Neural progenitor cell (in vitro differentiated cells): ENCODE results near the gene SLX4. TPM values are rescaled to one million over a fixed set of nuclear protein-coding genes. Genes with fewer than 3 reads are reported as not detected.

Experiments used
- DNase-seq: peaks from one replicate; pipeline ENCODE4 v3.0.0-alpha.2; 2016; ENCODE audit warnings: low spot score
- H2AFZ ChIP-seq: fragments of 200-600 bp; sonication (generic); replicated peaks from 2 replicates; pipeline ENCODE4 v1.6.1; 2016; ENCODE audit warnings: antibody characterized with exemption
- H3F3A ChIP-seq: fragments of 200-600 bp; sonication (generic); 2 replicates; pipeline ENCODE4 v1.6.1; 2016; ENCODE audit warnings: antibody characterized with exemption, low read depth
- H3K27ac ChIP-seq: fragments of 200-600 bp; sonication (generic); 2 replicates; pipeline ENCODE4 v1.5.1; 2016; ENCODE audit warnings: mild to moderate bottlenecking
- H3K27me3 ChIP-seq: fragments of 200-600 bp; sonication (generic); 2 replicates; pipeline ENCODE4 v1.6.1; 2016; ENCODE audit warnings: mild to moderate bottlenecking, moderate library complexity
- H3K36me3 ChIP-seq: fragments of 200-600 bp; sonication (generic); 2 replicates; pipeline ENCODE4 v1.5.1; 2016
- H3K4me1 ChIP-seq: fragments of 200-600 bp; sonication (generic); 2 replicates; pipeline ENCODE4 v1.6.1; 2016; ENCODE audit warnings: mixed run types
- H3K4me2 ChIP-seq: fragments of 200-600 bp; sonication (generic); 2 replicates; pipeline ENCODE4 v1.6.1; 2016
- H3K4me3 ChIP-seq: fragments of 200-600 bp; sonication (generic); 2 replicates; pipeline ENCODE4 v1.5.1; 2016
- H3K79me2 ChIP-seq: fragments of 200-600 bp; sonication (generic); 2 replicates; pipeline ENCODE4 v1.6.1; 2016; ENCODE audit warnings: low read depth
- H3K9ac ChIP-seq: fragments of 200-600 bp; sonication (generic); 2 replicates; pipeline ENCODE4 v1.6.1; 2016
- H3K9me3 ChIP-seq: fragments of 200-600 bp; sonication (generic); 2 replicates; pipeline ENCODE4 v1.5.1; 2016; ENCODE audit warnings: low read depth
- H4K20me1 ChIP-seq: fragments of 200-600 bp; sonication (generic); 2 replicates; pipeline ENCODE4 v1.6.1; 2016; ENCODE audit warnings: low read depth
- H3K27ac Mint-ChIP-seq: 3 replicates; pipeline ENCODE4 v1.8.0; 2021; ENCODE audit warnings: mixed read lengths
- H3K27me3 Mint-ChIP-seq: 2 replicates; pipeline ENCODE4 v1.8.0; 2022; ENCODE audit warnings: low read depth, mild to moderate bottlenecking, inconsistent platforms, moderate library complexity, mixed read lengths; ENCODE audit not compliant: insufficient read depth
- H3K36me3 Mint-ChIP-seq: 3 replicates; pipeline ENCODE4 v1.8.0; 2021; ENCODE audit warnings: mixed read lengths
- H3K4me1 Mint-ChIP-seq: 3 replicates; pipeline ENCODE4 v1.8.0; 2021; ENCODE audit warnings: mixed read lengths
- H3K4me3 Mint-ChIP-seq: 3 replicates; pipeline ENCODE4 v1.8.0; 2021; ENCODE audit warnings: mild to moderate bottlenecking, moderate library complexity, mixed read lengths
- H3K9me3 Mint-ChIP-seq: 3 replicates; pipeline ENCODE4 v1.8.0; 2020; ENCODE audit warnings: mixed read lengths
- EZH2 ChIP-seq: fragments of 200-600 bp; sonication (generic); IDR thresholded peaks from 2 replicates; pipeline ENCODE4 v1.6.1; 2017; ENCODE audit warnings: antibody characterized with exemption, mild to moderate bottlenecking, moderate library complexity
- EZH2phosphoT487 ChIP-seq: fragments of 200-600 bp; sonication (generic); IDR thresholded peaks from 2 replicates; pipeline ENCODE4 v1.6.1; 2017; ENCODE audit warnings: antibody characterized with exemption
- total RNA-seq: library from RNA; depleted of rRNA; stranded (reverse); fragments of >200 nt; gene quantifications from 2 replicates; pipeline ENCODE4 v1.2.3, GENCODE V29; 2015; ENCODE audit warnings: low replicate concordance
- TF ChIP-seq, protein P1 (sequence below): fragments of 200-600 bp; sonication (generic); IDR thresholded peaks from 2 replicates; pipeline ENCODE4 v1.5.1; 2017; ENCODE audit warnings: antibody characterized with exemption, mild to moderate bottlenecking

SLX4 gene
- total RNA-seq, 1 donor from 2014 or later = 7.7 TPM

DNA sequence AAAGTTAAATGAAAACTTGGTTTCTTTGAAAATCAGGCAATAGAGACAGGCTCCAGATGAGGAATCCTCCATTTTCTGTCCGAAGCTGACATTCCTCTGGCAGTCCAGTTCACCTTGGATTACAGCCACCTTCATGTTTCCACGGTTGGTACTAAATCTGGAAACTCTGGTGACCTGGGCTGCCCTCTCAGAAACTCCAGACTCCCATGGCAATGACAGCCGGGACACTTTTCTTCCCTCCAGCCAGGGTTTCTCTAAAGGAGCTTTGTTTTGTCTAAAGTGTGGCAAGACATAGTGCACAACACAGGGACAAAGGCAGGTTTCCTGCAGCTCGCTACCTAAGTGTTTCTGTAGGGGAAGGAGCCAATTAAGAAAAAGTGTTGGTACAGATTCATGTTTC lies 74.6 kb downstream of the SLX4 start:
- H3K27ac Mint-ChIP-seq = no peak overlapping the region
- Histone ChIP-seq H3F3A (peaks cover 11% of the 10 kb centered on the region), H2AFZ (no peak overlapping the region), H3K9me3 (no peaks in the 10 kb centered on the region), H3K27me3 (no peaks in the 10 kb centered on the region), H3K27ac (no peak overlapping the region), H3K9ac (no peak overlapping the region), H3K79me2 (no peaks in the 10 kb centered on the region), H3K4me3 (no peak overlapping the region), H4K20me1 (no peaks in the 10 kb centered on the region), H3K4me2 (no peak overlapping the region), H3K4me1 (peaks cover 5% of the 10 kb centered on the region), H3K36me3 (no peaks in the 10 kb centered on the region)
- DNase-seq = no peak
- peaks cover 29% of the 10 kb centered on the region for H3K36me3 Mint-ChIP-seq
- TF ChIP-seq, protein P1, sequence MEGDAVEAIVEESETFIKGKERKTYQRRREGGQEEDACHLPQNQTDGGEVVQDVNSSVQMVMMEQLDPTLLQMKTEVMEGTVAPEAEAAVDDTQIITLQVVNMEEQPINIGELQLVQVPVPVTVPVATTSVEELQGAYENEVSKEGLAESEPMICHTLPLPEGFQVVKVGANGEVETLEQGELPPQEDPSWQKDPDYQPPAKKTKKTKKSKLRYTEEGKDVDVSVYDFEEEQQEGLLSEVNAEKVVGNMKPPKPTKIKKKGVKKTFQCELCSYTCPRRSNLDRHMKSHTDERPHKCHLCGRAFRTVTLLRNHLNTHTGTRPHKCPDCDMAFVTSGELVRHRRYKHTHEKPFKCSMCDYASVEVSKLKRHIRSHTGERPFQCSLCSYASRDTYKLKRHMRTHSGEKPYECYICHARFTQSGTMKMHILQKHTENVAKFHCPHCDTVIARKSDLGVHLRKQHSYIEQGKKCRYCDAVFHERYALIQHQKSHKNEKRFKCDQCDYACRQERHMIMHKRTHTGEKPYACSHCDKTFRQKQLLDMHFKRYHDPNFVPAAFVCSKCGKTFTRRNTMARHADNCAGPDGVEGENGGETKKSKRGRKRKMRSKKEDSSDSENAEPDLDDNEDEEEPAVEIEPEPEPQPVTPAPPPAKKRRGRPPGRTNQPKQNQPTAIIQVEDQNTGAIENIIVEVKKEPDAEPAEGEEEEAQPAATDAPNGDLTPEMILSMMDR = no peak
- TF ChIP-seq EZH2phosphoT487 (no peak), EZH2 (no peak)
- H3K9me3 Mint-ChIP-seq = no peaks in the 10 kb centered on the region
- H3K4me3 Mint-ChIP-seq = no peak overlapping the region
- H3K27me3 Mint-ChIP-seq = no peaks in the 10 kb centered on the region
- H3K4me1 Mint-ChIP-seq = peaks cover 4% of the 10 kb centered on the region

DNA sequence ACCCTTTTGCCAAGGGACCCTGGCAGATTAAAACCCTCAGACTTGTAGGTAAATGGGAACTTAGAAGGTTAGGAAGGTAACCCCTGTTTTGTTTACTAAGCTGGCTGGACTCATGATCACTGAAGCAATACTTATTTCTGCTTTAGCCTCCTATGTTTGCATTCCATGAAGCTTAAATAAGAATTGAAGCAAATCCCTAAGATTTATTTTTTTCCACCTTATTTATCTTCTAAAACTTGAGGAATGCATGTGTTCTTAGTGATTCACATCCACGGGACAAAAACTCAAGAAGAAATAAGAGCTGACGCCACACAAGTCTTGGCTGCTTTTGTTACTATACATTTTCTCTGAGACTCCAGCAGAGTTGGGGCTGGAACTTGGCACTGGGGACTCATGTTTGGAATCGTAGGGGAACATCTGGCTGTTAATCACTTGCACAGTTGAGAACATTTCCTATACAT lies 75.1 kb downstream of the SLX4 start:
- no peak overlapping the region for H3K27ac ChIP-seq
- TF ChIP-seq EZH2 = no peak
- TF ChIP-seq, protein P1 = no peak
- H2AFZ ChIP-seq = no peak overlapping the region
- H3F3A ChIP-seq = peaks cover 6% of the 10 kb centered on the region
- no peaks in the 10 kb centered on the region for H4K20me1 ChIP-seq
- Mint-ChIP-seq H3K27me3 (no peaks in the 10 kb centered on the region), H3K4me3 (no peak overlapping the region), H3K9me3 (no peaks in the 10 kb centered on the region), H3K27ac (no peak overlapping the region), H3K4me1 (no peaks in the 10 kb centered on the region), H3K36me3 (peaks cover 32% of the 10 kb centered on the region)
- no peaks in the 10 kb centered on the region for H3K27me3 ChIP-seq
- H3K79me2 ChIP-seq = no peaks in the 10 kb centered on the region
- H3K4me3 ChIP-seq = no peak overlapping the region
- no peak overlapping the region for H3K9ac ChIP-seq
- no peaks in the 10 kb centered on the region for H3K36me3 ChIP-seq
- no peak for DNase-seq
- H3K4me1 ChIP-seq = no peaks in the 10 kb centered on the region
- no peak overlapping the region for H3K4me2 ChIP-seq
- H3K9me3 ChIP-seq = no peaks in the 10 kb centered on the region

DNA sequence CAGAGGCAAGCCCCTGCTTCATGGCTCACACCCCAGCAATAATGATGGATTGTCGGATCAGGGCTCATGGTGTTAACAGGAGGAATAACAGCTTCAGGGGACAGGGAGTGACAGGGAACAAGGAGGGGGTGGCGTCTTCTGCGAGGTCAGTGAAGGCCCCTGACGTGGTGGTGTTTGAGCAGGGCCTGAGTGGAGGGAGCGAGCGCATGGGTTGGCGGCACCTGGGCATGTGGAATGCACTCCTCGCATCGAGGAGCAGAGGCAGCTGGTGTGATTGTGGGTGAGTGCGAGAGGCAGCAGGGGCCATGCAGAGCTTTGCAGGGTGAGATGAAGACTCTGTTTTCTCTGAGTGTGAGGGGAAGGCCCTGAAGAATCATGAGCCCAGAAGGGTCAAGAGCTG lies 77.3 kb downstream of the SLX4 start:
- Histone ChIP-seq H3K4me2 (no peak overlapping the region), H3K9me3 (no peaks in the 10 kb centered on the region), H3K4me3 (no peak overlapping the region), H3K27me3 (no peaks in the 10 kb centered on the region), H2AFZ (no peak overlapping the region), H3K4me1 (no peaks in the 10 kb centered on the region), H3K27ac (no peak overlapping the region), H4K20me1 (no peaks in the 10 kb centered on the region), H3K36me3 (peaks cover under 1% of the 10 kb centered on the region), H3F3A (peaks cover under 1% of the 10 kb centered on the region), H3K79me2 (no peaks in the 10 kb centered on the region), H3K9ac (no peak overlapping the region)
- Mint-ChIP-seq H3K27ac (no peak overlapping the region), H3K4me3 (no peak overlapping the region), H3K4me1 (no peaks in the 10 kb centered on the region), H3K27me3 (peaks cover under 1% of the 10 kb centered on the region), H3K9me3 (no peaks in the 10 kb centered on the region), H3K36me3 (peaks cover 26% of the 10 kb centered on the region)
- DNase-seq = no peak
- TF ChIP-seq EZH2phosphoT487 (no peak), EZH2 (no peak)
- TF ChIP-seq, protein P1 = no peak
